COLO829 (cell line): Measurements from ENCODE around the gene CLIC6.
"Not testable (repeated sequence)": the region's sequence is repeated elsewhere in the genome, so short reads cannot be mapped to it uniquely, and the experiment has no call there.

Experiments
- DNase-seq: peaks from one replicate; pipeline ENCODE4 v3.0.0; 2012; ENCODE audit warnings: low spot score

The CLIC6 gene

GRCh38 chr21:34693192-34693810 is 24.5 kb downstream of the CLIC6 start:
- peak; percentile 60 for DNase-seq

GRCh38 chr21:34695434-34695833 is 26.6 kb downstream of the CLIC6 start:
- DNase-seq: no peak

GRCh38 chr21:34696121-34696520 is 27.3 kb downstream of the CLIC6 start:
- DNase-seq: no peak

GRCh38 chr21:34697826-34698225 is 29.0 kb downstream of the CLIC6 start:
- DNase-seq: no peak

DNA sequence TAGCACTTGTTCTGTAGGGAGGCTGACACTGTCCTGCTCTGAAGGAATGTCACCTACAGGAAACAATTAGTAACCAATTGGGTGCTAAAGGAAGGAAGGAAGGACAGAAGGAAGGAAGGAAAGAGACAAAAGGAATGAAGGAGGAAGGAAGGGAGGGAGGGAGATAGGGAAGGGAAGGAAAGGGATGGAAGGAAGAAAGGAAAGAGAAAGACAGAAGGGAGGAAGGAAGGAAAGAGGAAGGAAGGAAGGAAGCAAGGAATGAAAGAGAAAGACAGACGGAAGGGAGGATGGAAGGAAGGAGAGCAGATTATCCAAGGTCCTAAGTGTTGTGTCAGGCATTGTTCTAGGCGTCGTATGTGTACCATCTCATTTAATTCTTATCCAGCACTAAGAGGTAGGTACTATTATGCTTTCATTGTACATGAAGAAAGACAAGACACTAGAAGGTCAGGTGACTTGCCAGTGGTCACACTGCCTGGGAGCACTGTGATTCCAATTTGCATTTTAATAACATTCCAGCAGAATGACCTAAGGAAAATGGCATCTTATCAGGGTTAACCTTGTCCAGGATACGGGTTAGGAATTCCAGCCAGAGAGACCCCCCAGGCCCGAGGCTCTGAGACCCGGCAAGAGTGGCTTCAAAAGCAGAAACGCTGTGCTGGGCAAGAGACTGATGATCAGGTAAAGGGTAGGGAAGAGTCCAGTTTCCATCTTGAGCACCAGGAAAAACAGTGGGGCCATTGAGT is 29.6 kb downstream of the CLIC6 start:
- DNase-seq: no peak

DNA sequence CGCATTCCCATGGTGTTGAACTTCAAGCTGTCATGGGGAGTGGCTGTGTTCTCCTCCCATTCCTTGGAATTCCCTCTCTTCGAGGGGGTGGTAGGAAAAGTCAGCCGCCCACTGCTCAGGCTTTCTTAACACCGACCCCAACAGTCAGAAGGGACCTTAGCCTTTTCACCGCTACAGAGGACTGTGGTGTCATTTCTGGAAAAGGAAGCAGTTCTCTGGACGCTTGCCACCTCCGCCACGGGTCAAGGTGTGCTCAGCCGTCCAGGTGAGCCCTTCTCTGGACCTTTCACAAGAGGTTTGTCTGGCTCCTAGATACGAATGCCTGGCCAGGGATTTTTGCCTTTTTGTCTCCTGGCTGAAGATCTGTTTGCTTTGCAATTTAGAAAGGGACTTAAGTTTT is 31.8 kb downstream of the CLIC6 start:
- DNase-seq: no peak

- no peak for DNase-seq
Observed at GRCh38 chr21:34701726-34702125, 32.9 kb downstream of the CLIC6 start.

DNA sequence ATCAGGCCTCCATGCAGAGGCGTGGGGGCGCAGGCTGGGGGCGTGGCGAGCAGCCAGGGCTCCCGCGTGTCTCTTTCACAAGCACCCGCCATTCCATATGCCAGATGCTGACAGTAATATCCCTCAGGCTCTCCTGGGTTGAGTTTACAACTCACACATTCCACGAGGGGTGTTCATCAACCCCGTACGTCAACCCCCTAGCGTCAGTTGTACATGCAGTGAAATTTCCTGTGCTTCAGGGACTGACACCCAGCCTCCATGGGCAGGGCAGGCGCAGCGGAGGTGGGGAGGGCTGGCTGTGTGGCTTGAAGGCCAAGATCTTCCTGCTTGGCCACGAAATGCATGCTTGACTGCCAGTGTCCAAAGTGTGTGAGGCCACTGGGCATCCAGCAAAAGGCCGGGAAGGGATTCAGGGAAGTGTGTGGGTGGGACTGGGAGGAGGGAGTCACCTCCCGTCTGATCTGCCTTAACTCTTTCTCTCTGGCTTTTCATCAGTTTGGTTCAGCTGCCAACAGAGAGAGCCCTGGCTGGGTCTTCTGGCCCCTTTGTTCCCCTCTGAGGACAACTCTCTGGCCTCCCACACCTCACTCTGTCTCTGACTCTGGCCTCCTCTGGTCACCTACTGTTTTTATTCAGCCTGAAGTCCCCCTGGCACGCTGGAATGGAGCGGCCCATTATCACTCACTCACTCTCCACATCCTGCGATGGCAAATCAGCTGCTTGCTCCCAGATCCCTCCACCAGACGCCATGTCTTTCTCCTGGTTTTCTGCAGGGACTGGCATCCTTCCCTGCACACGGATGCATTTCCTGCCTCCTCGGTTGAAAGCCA is 33.8 kb downstream of the CLIC6 start:
- DNase-seq: no peak

- DNase-seq: no peak
Observed at GRCh38 chr21:34703571-34703970, 34.8 kb downstream of the CLIC6 start.

GRCh38 chr21:34704119-34704518 is 35.3 kb downstream of the CLIC6 start:
- no peak for DNase-seq

- DNase-seq: no peak
Observed at GRCh38 chr21:34705011-34705410, 36.2 kb downstream of the CLIC6 start.

- no peak for DNase-seq
Observed at GRCh38 chr21:34706337-34706736, 37.5 kb downstream of the CLIC6 start.

- DNase-seq: no peak
Observed at GRCh38 chr21:34707876-34708325, 39.1 kb downstream of the CLIC6 start.

DNA sequence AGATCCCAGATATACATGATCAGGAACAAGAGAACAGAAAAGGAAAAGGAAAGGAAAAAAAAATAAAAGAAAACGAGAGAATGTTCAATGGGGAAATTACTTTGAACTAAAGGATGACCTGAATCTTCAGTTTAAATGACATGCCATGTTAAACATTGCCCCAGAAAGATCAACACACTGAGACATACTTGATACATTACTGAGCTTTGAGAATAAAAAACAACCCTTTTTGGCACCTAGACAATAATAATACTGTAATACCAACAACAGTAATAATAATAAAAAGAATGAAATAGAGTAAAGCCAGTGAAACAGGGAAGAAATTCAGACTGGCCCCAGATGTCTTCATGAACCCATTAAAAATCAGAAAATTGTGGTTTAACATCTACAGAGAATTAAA is 44.8 kb downstream of the CLIC6 start:
- no peak for DNase-seq

DNA sequence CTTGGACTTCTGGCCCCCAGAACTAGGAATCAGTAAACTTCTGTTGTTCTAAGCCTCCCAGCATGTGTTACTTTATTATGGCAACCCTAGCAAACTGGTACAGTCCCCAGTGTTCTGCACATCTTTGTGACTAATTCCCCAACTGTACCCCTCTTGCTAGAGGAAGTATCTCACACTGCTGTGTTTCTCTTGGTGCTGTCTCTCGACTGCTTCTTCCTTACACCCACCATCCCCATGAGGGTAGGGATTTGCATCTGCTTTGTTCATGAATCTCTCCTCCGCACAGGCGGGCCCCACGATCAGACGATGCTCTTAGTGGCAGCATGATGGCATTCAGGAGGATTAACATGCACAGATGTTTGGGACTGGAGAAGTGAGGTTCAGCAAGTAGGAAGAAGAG is 46.7 kb downstream of the CLIC6 start:
- no peak for DNase-seq

DNA sequence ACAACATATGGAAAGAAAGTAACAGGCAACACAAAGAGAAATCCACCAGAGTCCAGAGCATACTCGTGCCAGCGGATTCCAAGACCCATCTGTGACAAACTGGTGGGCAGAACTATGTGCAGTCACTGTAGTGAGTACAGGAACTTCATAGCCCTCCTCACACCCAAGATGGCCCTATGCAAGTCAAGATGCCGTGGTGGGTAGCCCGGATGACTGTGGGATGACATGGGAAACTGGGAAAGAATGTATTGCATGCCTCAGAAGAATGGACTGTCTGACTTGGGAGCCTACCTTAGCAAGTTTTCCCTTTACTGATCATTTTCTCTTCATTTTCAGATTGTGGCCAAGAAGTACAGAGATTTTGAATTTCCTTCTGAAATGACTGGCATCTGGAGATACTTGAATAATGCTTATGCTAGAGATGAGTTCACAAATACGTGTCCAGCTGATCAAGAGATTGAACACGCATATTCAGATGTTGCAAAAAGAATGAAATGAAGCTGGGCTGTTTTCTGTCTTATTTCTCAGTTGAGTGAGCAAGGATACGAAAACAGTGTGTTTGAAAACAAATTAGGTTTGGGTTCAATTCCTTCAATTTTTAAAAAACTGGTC is 47.3 kb downstream of the CLIC6 start:
- no peak for DNase-seq

GRCh38 chr21:34718529-34718928 is 49.7 kb downstream of the CLIC6 start:
- not testable (repeated sequence) for DNase-seq

- peak; percentile 15 for DNase-seq
Observed at GRCh38 chr21:34722684-34723300, 54.0 kb downstream of the CLIC6 start.

DNA sequence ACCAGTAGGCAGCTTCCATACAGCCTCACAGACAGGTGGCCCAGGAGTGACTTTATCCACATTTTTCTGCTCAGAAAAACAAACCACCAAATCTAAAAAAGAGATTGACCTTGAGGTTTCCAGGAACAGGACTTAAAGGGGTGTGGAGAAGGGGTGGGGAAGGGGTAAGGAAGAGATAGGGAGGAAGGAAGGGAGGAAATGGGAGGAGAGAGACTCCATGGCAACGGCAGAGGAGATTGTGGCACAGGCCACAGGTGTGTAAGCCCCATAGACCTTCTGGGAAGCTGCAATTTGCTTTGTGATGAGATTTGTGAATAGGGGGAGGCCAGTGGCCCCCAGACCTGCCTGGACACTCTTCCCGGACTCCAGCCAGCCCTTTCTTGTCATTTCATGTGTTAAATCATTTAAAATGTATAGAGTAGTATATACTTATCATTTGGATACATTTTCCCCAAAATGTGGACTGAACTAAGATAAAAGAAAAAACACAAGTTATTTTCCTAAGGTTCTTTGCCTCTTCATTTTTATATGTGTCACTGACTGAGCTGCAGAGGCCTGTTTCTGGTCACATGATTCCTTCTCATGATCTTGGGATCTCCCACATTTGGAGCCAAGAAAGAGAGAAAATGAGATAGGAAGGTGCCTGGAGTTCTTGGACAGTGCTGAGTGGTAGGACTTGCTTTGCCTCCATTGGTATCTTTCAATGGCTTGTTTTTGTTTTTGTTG is 55.5 kb downstream of the CLIC6 start:
- DNase-seq: no peak

- no peak for DNase-seq
Observed at GRCh38 chr21:34724857-34725195, 56.0 kb downstream of the CLIC6 start.

DNA sequence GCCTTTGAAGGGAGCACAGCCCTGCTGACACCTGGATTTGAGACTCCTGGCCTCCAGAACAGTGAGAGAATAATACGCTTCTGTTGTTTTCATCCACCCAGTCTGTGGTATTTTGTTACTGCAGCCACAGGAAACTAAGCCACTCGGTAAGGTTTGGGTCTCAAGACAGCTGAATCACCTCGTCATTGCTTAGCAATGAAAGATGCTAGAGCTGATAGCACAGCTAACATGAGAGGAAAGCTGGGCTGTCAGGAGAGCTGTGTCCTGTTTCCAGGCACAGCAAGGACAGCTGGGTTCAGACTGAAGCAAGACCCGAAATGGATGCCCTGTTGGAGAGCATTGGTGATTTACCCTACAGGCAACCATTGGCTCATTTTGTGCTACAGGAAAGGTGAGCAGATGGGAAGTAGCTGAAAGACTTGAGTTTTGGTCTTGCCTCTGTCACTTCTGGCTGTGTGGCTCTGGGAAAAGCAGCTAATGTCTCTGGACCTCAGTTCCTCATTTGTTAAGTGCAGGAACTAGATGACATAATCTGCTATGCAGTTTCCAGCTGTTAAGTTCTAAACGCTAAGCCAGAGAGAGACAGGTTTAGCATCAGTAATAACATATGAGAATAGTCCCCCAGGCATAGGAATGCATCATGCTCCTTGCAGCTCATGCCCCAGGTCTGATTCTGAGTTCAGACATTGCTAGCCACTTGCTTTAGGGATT is 58.0 kb downstream of the CLIC6 start:
- DNase-seq: no peak
